ENCODE measurements around the gene OR8G5.
"Not testable (repeated sequence)": the region's sequence is repeated elsewhere in the genome, so short reads cannot be mapped to it uniquely, and the experiment has no call there.

The OR8G5 gene

DNA sequence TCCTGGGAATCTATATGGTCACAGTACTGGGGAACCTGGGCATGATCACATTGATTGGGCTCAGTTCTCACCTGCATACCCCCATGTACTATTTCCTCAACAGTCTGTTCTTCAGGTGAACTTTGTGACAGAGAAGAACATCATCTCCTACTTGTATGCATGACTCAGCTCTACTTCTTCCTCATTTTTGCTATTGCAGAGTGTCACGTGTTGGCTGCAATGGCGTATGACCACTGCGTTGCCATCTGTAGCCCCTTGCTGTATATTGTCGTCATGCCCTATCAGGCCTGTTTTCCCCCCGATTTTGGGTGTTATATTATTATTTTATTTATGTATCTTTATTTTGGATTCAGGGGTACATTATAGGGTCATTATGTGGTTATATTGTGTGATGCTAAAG is 17.7 kb upstream of the OR8G5 start:
- Histone ChIP-seq H3K27ac (no peak overlapping the region), H3K9me3 (no peaks in the 10 kb centered on the region), H3K4me1 (no peaks in the 10 kb centered on the region), H3K4me3 (no peak overlapping the region), H3K27me3 (no peaks in the 10 kb centered on the region), H3K36me3 (no peaks in the 10 kb centered on the region)
- intact Hi-C loops (cut with DNase I; ENCODE audit: low total_unique reads) = no loop called here
- TF ChIP-seq, protein P1, sequence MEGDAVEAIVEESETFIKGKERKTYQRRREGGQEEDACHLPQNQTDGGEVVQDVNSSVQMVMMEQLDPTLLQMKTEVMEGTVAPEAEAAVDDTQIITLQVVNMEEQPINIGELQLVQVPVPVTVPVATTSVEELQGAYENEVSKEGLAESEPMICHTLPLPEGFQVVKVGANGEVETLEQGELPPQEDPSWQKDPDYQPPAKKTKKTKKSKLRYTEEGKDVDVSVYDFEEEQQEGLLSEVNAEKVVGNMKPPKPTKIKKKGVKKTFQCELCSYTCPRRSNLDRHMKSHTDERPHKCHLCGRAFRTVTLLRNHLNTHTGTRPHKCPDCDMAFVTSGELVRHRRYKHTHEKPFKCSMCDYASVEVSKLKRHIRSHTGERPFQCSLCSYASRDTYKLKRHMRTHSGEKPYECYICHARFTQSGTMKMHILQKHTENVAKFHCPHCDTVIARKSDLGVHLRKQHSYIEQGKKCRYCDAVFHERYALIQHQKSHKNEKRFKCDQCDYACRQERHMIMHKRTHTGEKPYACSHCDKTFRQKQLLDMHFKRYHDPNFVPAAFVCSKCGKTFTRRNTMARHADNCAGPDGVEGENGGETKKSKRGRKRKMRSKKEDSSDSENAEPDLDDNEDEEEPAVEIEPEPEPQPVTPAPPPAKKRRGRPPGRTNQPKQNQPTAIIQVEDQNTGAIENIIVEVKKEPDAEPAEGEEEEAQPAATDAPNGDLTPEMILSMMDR (IDR thresholded peaks at IDR 0.05) = no peak
- DNase-seq = no peak

GRCh38 chr11:124240621-124241397 is 15.4 kb upstream of the OR8G5 start, which contains the start of gene OR8G1:
TSS of gene OR8G1 (plus strand) at chr11:124241095. CDS start at chr11:124249676, 8,581 bp downstream.
- intact Hi-C loops (cut with DNase I; ENCODE audit: low total_unique reads) = no loop called here
- no peak within 1 kb of the TSS for H3K27ac ChIP-seq
- H3K4me1 ChIP-seq = no peaks in the 10 kb centered on the region
- no peaks in the 10 kb centered on the region for H3K36me3 ChIP-seq
- no peaks in the 10 kb centered on the region for H3K9me3 ChIP-seq
- no peaks in the 10 kb centered on the region for H3K27me3 ChIP-seq
- no peak for DNase-seq
- TF ChIP-seq, protein P1 (IDR thresholded peaks at IDR 0.05) = no peak
- H3K4me3 ChIP-seq = no peak within 1 kb of the TSS

GRCh38 chr11:124249869-124250268 is 6.3 kb upstream of the OR8G5 start:
- intact Hi-C loops (cut with DNase I; ENCODE audit: low total_unique reads); H3K9me3 ChIP-seq; H3K36me3 ChIP-seq; H3K4me3 ChIP-seq; DNase-seq; H3K27me3 ChIP-seq; H3K27ac ChIP-seq; H3K4me1 ChIP-seq: not testable (repeated sequence)

DNA sequence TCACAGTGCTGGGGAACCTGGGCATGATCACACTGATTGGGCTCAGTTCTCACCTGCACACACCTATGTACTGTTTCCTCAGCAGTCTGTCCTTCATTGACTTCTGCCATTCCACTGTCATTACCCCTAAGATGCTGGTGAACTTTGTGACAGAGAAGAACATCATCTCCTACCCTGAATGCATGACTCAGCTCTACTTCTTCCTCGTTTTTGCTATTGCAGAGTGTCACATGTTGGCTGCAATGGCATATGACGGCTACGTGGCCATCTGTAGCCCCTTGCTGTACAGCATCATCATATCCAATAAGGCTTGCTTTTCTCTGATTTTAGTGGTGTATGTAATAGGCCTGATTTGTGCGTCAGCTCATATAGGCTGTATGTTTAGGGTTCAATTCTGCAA is 8.9 kb downstream of the OR8G5 start:
- H3K9me3 ChIP-seq; H3K27me3 ChIP-seq; H3K27ac ChIP-seq; H3K36me3 ChIP-seq; DNase-seq; H3K4me1 ChIP-seq; intact Hi-C loops (cut with DNase I; ENCODE audit: low total_unique reads); H3K4me3 ChIP-seq: not testable (repeated sequence)

DNA sequence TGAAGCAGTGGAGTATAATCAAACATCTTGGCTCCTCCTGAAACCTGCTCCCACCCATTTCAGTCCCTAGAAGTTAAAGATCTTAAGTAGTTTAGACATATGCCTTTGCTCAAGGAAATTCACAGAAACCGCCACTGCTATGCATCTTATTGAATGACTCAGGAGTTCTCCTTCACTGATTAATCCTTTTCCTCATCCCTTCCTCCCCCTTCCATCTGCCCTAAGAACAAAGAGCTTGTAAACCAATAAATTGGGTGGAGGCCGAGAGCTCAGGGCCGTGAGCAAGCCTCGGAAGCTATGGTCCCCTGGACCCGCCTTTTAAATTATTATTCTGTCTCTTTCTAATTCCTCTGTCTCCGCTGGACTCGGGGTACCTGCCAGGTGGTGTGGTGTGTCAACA is 14.7 kb downstream of the OR8G5 start:
- intact Hi-C loops (cut with DNase I; ENCODE audit: low total_unique reads); DNase-seq; H3K27me3 ChIP-seq; H3K27ac ChIP-seq; H3K4me3 ChIP-seq; H3K4me1 ChIP-seq; H3K9me3 ChIP-seq; H3K36me3 ChIP-seq: not testable (repeated sequence)

- H3K27ac ChIP-seq = no peak overlapping the region
- intact Hi-C loops (cut with DNase I; ENCODE audit: low total_unique reads) = no loop called here
Observed at GRCh38 chr11:124274000-124274399, 17.8 kb downstream of the OR8G5 start.

DNA sequence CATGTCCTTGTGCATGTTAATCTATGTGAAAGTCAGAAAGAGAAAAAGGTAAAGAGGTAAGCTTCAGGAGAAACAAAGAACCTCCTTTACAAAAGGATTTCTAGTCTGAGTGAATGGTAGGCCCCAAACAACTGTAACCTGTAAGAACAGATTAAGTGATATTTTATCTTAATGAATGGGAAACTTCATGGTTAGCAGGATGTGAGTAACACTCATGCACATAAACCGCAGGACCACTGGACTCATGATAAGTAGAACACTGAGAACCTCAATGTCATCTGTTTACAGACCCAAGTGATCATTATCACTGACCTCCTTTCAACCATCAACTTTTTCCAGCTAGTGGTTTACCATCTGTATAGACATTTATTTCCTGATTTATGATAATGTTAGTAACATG is 19.9 kb downstream of the OR8G5 start:
- intact Hi-C loops (cut with DNase I; ENCODE audit: low total_unique reads) = no loop called here
- TF ChIP-seq, protein P1 (IDR thresholded peaks at IDR 0.05) = no peak
- no peaks in the 10 kb centered on the region for H3K36me3 ChIP-seq

More at GRCh38 chr11:124274000-124274399, 17.8 kb downstream of the OR8G5 start:
- no peaks in the 10 kb centered on the region for H3K36me3 ChIP-seq
- TF ChIP-seq, protein P1 (IDR thresholded peaks at IDR 0.05) = no peak
- no peak overlapping the region for H3K4me3 ChIP-seq
- no peaks in the 10 kb centered on the region for H3K4me1 ChIP-seq
- H3K27me3 ChIP-seq = no peaks in the 10 kb centered on the region
- no peak for DNase-seq
- H3K9me3 ChIP-seq = no peaks in the 10 kb centered on the region

More for the DNA sequence above, 19.9 kb downstream of the OR8G5 start:
- H3K27ac ChIP-seq = no peak overlapping the region
- H3K9me3 ChIP-seq = no peaks in the 10 kb centered on the region
- no peaks in the 10 kb centered on the region for H3K4me1 ChIP-seq
- no peak overlapping the region for H3K4me3 ChIP-seq
- no peak for DNase-seq
- no peaks in the 10 kb centered on the region for H3K27me3 ChIP-seq

Data from tibial artery (tissue), 4 donors.